Glomerular visceral epithelial cell (primary cell): ENCODE measurements around the gene POLR1G.
"Not testable (repeated sequence)": the region's sequence is repeated elsewhere in the genome, so short reads cannot be mapped to it uniquely, and the experiment has no call there.

Source experiments
- DNase-seq: peaks from one replicate; pipeline ENCODE4 v3.0.0-alpha.2; 2016; ENCODE audit errors: extremely low spot score

POLR1G gene

DNA sequence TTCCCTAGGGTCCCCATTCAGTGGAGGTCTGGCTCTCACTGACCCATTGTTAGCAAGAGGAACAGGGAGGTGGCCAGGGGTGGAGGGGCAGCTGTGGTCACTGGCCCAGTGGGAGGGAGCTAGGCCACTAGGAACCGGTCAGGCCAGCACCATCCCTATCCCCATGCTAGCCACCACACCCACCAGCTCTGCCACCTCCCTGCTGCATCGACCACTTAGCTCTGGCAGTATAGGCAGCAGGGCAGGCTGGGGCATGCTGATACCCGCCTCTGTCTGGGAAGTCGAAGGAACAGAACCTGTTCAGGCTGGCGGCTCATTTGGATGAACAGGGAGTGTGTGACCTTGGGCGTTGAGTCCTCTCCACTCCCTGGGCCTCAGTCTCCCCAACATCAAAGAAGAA, 6.3 kb upstream of the POLR1G start:
- no peak for DNase-seq

DNA sequence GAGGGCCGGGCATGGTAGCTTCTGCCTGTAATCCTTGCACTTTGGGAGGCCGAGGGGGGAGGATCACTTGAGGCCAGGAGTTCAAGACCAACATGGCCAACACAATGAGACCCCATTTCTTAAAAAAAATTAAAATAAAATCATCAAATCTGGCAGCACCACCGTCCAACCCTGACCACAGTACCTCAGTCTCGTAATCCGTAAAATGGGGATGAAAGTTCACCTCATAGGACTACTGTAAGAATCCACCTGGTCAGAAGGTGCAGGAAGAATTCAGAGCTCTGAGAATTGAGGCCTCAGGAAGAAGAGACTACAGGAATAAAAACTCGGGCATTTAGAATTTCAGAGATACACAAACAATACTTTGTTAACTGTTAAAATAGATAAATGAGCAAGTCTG, 4.6 kb upstream of the POLR1G start:
- DNase-seq = no peak

GRCh38 chr19:45402298-45403061, 4.0 kb upstream of the POLR1G start:
- peak; percentile 64 for DNase-seq

GRCh38 chr19:45403272-45403671, 3.2 kb upstream of the POLR1G start:
- no peak for DNase-seq

GRCh38 chr19:45403781-45404556, 2.5 kb upstream of the POLR1G start:
- peak; percentile 81 for DNase-seq

DNA sequence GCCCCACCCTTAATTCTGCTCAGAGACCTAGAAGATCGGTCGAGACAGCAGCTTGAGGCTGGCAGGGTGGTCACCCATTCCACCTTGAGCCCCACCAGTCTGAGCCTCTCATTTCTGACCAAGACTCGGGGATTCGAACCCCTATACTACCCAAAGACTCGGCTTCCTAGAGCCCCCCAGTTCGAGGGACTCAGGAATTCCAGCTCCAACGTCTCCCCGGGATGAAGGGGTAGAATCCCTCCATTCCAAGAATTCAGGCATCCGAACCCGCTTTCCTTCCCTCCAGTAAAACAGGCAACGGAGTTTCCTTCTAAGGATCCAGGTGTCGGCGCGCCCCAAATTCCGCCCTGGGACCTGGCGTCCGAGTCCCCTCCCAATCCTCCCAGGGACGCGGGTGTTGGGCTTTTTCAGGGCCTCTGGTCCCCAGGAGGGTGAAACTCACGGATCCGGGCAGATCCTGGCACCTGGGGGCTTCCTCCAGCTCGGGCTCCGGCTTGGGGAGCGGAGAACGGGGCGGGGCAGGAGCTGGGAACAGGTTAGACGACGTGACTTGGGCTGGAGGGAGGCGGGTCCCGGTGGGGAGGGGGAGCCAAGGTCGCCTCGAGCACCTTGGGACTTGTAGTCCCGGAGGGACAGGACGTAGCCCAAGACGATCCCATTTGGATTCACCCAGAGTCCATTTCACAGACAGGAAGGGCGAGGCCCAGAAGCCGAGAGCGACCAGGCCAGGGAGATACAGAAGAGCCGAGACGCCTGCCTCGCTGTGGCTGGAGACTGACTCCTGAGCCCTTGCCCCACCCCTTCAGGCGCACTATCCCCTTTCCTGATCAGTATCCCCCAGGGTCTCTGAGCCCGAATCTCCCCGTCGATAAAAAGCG, 1.6 kb upstream of the POLR1G start, which contains the start of gene PPP1R13L:
PPP1R13L (minus strand) TSS at position 513 of the 878 bp plus-strand sequence. CDS start 6,751 bp downstream, outside the sequence.
- DNase-seq = peak; percentile 95

GRCh38 chr19:45405435-45406225, 814 bp upstream of the POLR1G start:
- DNase-seq = peak; percentile 92

- no peak for DNase-seq
Observed at GRCh38 chr19:45407091-45407375, 589 bp downstream of the POLR1G start.

DNA sequence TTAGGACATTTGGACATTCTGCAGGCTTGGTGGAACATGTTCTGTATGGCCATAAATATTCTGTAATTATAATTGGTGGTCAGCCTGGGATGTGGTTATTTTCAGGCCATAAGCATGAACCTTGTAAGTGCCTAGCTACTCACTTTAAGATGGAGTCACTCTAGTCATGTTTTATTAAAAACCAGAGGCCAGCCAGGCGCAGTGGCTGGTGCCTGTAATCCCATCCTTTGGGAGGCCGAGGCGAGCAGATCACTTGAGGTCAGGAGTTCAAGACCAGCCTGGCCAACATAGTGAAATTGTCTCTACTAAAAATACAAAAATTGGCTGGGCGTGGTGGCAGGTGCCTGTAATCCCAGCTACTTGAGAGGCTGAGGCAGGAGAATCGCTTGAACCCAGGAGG, 1.1 kb downstream of the POLR1G start:
- not testable (repeated sequence) for DNase-seq

DNA sequence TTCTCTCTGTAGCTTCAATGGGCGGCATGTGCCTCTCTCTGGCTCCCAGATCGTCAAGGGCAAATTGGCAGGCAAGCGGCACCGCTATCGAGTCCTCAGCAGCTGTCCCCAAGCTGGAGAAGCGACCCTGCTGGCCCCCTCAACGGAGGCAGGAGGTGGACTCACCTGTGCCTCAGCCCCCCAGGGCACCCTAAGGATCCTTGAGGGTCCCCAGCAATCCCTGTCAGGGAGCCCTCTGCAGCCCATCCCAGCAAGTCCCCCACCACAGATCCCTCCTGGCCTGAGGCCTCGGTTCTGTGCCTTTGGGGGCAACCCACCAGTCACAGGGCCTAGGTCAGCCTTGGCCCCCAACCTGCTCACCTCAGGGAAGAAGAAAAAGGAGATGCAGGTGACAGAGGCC, 1.7 kb downstream of the POLR1G start:
- no peak for DNase-seq

- DNase-seq = no peak
Observed at GRCh38 chr19:45408830-45409556, 2.5 kb downstream of the POLR1G start.

DNA sequence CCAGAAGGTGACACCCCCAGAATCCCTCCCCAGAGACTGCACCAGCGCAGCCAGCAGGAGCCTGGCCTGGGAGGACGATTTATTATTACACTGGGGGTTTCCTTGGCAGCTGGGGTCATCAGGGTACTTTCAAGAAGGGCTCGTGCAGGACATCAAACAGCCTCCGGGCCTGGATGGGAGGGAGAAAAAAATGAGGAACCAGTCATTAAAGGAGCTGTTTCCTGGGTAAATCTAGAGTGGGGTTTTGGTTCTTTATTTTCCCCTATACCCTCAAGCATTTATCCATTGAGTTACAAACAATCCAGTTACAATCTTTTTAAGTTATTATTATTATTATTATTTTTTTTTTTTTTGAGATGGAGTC, 3.1 kb downstream of the POLR1G start:
- DNase-seq = no peak

DNA sequence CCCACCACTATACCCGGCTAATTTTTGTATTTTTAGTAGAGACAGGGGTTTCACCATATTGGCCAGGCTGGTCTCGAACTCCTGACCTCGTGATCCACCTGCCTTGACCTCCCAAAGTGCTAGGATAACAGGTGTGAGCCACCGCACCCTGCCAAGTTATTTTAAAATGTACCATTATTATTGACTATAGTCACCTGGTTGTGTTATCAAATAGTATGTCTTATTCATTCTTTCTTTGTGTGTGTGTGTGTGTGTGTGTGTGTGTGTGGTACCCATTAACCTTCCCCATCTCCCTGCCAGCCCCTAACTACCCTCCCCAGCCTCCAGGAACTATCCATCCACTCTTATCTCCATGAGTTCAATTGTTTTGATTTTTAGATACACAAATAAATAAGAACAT, 3.9 kb downstream of the POLR1G start:
- not testable (repeated sequence) for DNase-seq

DNA sequence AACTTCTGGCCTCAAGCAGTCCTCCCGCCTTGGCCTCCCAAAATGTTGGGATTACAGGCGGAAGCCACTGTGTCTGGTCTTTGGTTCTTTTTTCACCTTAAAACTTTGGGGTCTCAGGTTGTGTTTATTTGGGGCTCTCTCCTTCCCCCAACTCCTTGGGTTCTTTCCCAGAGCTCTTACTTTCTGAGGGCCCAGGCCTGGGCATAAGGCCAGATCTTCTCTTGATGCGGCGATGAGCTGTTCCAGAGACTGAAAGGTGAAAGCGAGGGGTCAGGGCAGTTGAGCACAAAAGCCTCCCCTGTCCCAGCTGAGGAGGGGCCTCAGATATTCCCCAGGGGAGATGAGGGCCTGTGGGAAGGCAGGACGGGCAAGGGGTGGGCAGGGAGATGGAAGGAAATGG, 7.1 kb downstream of the POLR1G start:
- no peak for DNase-seq

DNA sequence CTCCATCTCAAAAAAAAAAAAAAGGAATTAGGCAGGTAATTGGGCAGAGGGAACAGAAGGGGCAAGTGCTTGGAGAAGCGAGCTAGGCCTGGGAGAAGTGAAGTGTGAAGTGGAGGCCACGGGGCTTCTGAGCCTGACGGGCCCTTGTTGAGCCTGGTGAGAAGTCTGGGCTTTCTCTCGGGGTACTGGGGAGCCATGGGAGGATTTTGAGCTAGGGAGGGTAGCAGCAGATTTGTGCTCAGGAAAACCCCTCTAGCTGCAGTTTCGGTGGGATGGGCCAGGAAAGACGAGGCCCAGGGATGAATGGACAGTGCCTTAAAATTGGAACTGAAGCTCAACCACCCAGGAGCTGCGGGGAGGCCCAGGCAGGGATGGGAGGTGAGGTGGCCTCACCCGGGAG, 8.0 kb downstream of the POLR1G start:
- no peak for DNase-seq

- no peak for DNase-seq
Observed at GRCh38 chr19:45417151-45417550, 10.7 kb downstream of the POLR1G start.

DNA sequence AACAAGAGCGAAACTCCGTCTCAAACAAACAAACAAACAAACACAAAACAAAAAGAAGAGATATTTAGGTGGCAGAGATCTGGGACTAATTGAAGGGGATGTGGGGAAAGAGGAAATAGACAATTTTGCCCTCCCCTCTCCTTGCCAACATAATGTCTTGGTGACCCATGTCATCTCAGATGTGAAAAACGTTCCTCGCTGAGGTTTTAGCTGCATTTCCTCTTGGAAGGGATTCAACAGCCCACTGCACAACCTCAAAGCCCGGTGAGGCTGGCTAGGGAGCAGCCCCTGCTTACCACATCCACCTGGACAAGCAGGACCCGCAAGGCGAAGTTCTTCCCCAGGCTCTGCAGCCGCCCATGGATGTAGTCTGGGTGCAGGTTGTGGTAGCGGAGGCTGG, 12.4 kb downstream of the POLR1G start:
- DNase-seq = no peak

DNA sequence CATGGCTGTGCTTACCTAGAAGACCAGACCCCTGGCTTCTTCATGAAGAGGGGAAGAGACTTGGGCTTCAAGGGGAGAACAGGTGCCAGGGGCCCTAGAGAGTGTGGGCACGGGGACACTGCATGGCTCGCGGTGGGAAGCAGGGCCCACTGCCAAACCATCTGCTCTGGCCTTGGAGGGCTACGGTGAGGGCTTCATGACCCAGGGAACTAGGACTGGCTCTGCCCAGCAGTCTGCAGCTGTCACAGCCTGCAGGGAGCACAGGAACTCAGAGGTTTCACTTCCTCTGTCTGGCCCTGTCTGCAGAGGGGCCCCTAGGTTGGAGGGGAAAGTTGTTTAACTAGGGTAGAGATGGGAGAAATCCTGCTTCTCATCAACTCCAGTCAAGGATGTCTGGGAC, 13.0 kb downstream of the POLR1G start:
- no peak for DNase-seq

- DNase-seq = no peak
Observed at GRCh38 chr19:45419895-45420294, 13.5 kb downstream of the POLR1G start.

DNA sequence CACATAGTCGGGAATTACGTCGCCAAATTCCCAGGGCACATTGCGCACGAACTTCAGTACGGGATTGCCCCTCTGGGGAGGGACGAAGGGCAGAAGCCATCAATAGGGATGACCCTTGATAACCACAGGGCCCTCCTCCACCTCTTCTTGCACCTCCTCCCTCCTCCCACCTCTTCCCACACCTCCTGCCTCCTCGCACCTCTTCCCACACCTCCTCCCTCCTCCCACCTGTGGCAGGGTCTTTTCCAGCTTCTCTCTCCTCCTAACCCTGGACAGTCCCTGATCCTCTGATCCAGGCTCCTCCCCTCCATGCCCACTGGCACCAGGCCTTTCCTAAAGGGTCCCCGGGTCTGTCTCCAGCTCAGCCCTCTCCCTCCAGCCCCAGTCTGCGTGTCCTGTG, 13.9 kb downstream of the POLR1G start:
- no peak for DNase-seq

DNA sequence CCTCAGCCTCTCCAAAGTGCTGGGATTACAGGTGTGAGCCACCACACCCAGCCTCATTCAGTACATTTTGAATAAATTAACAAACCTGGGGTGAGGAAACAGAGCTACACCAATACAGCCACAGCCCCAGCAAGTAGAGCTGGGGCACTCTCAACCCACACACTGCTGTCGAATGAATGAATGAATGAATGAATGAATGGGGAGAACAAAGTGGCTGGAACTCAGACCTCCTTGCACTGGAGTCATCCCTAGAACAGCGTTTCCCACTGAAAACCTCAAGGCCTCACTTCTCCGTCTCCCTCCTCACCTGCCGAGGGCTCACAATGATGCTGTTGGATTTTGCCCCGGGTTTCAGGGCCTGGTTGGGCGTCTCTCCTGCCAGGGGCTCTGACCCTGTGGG, 14.4 kb downstream of the POLR1G start:
- DNase-seq = no peak
